GM19239 (cell line): ENCODE results near the gene MCAT.
A peak's percentile ranks its signal among the peaks of the same experiment; 100 is the strongest.
"Not testable (repeated sequence)": the region's sequence is repeated elsewhere in the genome, so short reads cannot be mapped to it uniquely, and the experiment has no call there.

ENCODE experiments used
- DNase-seq: peaks from one replicate; pipeline ENCODE4 v3.0.0; 2011; ENCODE audit warnings: low spot score; ENCODE audit not compliant: insufficient read length
- FAIRE-seq: peaks from 2 replicates; lab custom pipeline; 2011; peaks lifted over from hg19 to GRCh38; lab: Jason Lieb, UNC

Gene MCAT

GRCh38 chr22:43157874-43158546 lies 14.8 kb upstream of the MCAT start:
- FAIRE-seq: no peak
- DNase-seq: no peak

- FAIRE-seq: no peak
These were observed 13.2 kb upstream of the MCAT start for GRCh38 chr22:43156413-43156812.

GRCh38 chr22:43155789-43156188 lies 12.6 kb upstream of the MCAT start:
- FAIRE-seq (no peak), DNase-seq (no peak)

More at GRCh38 chr22:43156413-43156812, 13.2 kb upstream of the MCAT start:
- no peak for DNase-seq

GRCh38 chr22:43154887-43155536 lies 11.8 kb upstream of the MCAT start:
- DNase-seq (no peak), FAIRE-seq (no peak)

GRCh38 chr22:43153899-43154298 lies 10.7 kb upstream of the MCAT start:
- DNase-seq (no peak), FAIRE-seq (no peak)

GRCh38 chr22:43152357-43153071 lies 9.3 kb upstream of the MCAT start:
- peak; percentile 91 for FAIRE-seq
- peak; percentile 50 for DNase-seq

GRCh38 chr22:43152003-43152356 lies 8.8 kb upstream of the MCAT start:
- no peak for DNase-seq
- peak; percentile 51 for FAIRE-seq

- DNase-seq: peak; percentile 59
These were observed 8.2 kb upstream of the MCAT start, which contains the start of gene TSPO for GRCh38 chr22:43151251-43152002. Gene TSPO, plus strand, starts transcription at chr22:43151559. Its CDS starts 7,680 bp downstream, at chr22:43159239.

GRCh38 chr22:43150731-43151206 lies 7.6 kb upstream of the MCAT start:
- FAIRE-seq (no peak), DNase-seq (no peak)

More at GRCh38 chr22:43151251-43152002, 8.2 kb upstream of the MCAT start, which contains the start of gene TSPO:
- no peak for FAIRE-seq

- no peak for FAIRE-seq
- DNase-seq: no peak
These were observed 5.4 kb upstream of the MCAT start for GRCh38 chr22:43148581-43148980.

- DNase-seq: peak; percentile 62
- FAIRE-seq: peak; percentile 95
These were observed 4.6 kb upstream of the MCAT start for GRCh38 chr22:43147821-43148220.

GRCh38 chr22:43146332-43146731 lies 3.1 kb upstream of the MCAT start:
- FAIRE-seq: not testable (repeated sequence)

GRCh38 chr22:43145371-43145770 lies 2.2 kb upstream of the MCAT start:
- DNase-seq, FAIRE-seq: not testable (repeated sequence)

More at GRCh38 chr22:43146332-43146731, 3.1 kb upstream of the MCAT start:
- not testable (repeated sequence) for DNase-seq

GRCh38 chr22:43144949-43145348 lies 1.8 kb upstream of the MCAT start:
- no peak for FAIRE-seq
- DNase-seq: no peak

- DNase-seq: no peak
- FAIRE-seq: no peak
These were observed 6.4 kb downstream of the MCAT start for GRCh38 chr22:43136801-43137200.

- FAIRE-seq (peak; percentile 72), DNase-seq (no peak)
These were observed 6.9 kb downstream of the MCAT start for GRCh38 chr22:43136255-43136654.

GRCh38 chr22:43135565-43135964 lies 7.6 kb downstream of the MCAT start:
- FAIRE-seq (no peak), DNase-seq (no peak)

GRCh38 chr22:43134553-43134952 lies 8.6 kb downstream of the MCAT start:
- no peak for DNase-seq
- no peak for FAIRE-seq

GRCh38 chr22:43133401-43133800 lies 9.8 kb downstream of the MCAT start:
- no peak for FAIRE-seq
- DNase-seq: no peak
